IgD-negative memory B cell (primary cell): ENCODE results near the gene WSCD2. TPM values are rescaled to one million over a fixed set of nuclear protein-coding genes. Genes with fewer than 3 reads are reported as not detected.
"Not testable (repeated sequence)": the region's sequence is repeated elsewhere in the genome, so short reads cannot be mapped to it uniquely, and the experiment has no call there.

ENCODE experiments used
- H3K27ac Mint-ChIP-seq, 3 donors: one replicate each; pipeline ENCODE4 v1.8.0; 2020 to 2022; ENCODE audit warnings: mild to moderate bottlenecking in 3 of 3, mixed read lengths in 3 of 3, moderate library complexity in 1 of 3
- H3K27me3 Mint-ChIP-seq: one replicate; pipeline ENCODE4 v1.8.0; 2021; ENCODE audit warnings: mixed read lengths
- H3K36me3 Mint-ChIP-seq: one replicate; pipeline ENCODE4 v1.8.0; 2020; ENCODE audit warnings: mild to moderate bottlenecking, mixed read lengths
- H3K4me1 Mint-ChIP-seq, 3 donors: one replicate each; pipeline ENCODE4 v1.8.0; 2020 to 2022; ENCODE audit warnings: mixed read lengths in 3 of 3, mild to moderate bottlenecking in 1 of 3
- H3K4me3 Mint-ChIP-seq, 4 donors: one replicate each; pipeline ENCODE4 v1.8.0; 2020 to 2022; ENCODE audit warnings: mild to moderate bottlenecking in 4 of 4, mixed read lengths in 4 of 4, moderate library complexity in 3 of 4
- H3K9me3 Mint-ChIP-seq, 3 donors: one replicate each; pipeline ENCODE4 v1.8.0; 2020 to 2021; ENCODE audit warnings: mixed read lengths in 3 of 3, mild to moderate bottlenecking in 1 of 3
- polyA plus RNA-seq: library from polyadenylated mRNA; unstranded; fragments of 300-500 nt; fragmentation: Illumina TruSeq; gene quantifications from one replicate; pipeline ENCODE4 v1.2.3, GENCODE V29; 2021

The WSCD2 gene
- polyA plus RNA-seq, 1 donor from 2014 or later: 2.8 TPM

GRCh38 chr12:108218921-108219320 lies 89.8 kb downstream of the WSCD2 start:
- H3K36me3 Mint-ChIP-seq: no peaks in the 10 kb centered on the region
- no peak overlapping the region for H3K27ac Mint-ChIP-seq
- no peak overlapping the region for H3K4me3 Mint-ChIP-seq
- peaks cover 0 to under 1% (median 0%) of the 10 kb centered on the region in 3 donors for H3K9me3 Mint-ChIP-seq
- H3K4me1 Mint-ChIP-seq: no peaks in the 10 kb centered on the region
- H3K27me3 Mint-ChIP-seq: peaks cover 7% of the 10 kb centered on the region

GRCh38 chr12:108225101-108225500 lies 96.0 kb downstream of the WSCD2 start:
- H3K4me1 Mint-ChIP-seq, H3K9me3 Mint-ChIP-seq, H3K36me3 Mint-ChIP-seq, H3K4me3 Mint-ChIP-seq, H3K27ac Mint-ChIP-seq, H3K27me3 Mint-ChIP-seq: not testable (repeated sequence)

- Mint-ChIP-seq H3K27me3 (peaks cover 5% of the 10 kb centered on the region), H3K4me1 (no peaks in the 10 kb centered on the region), H3K27ac (no peak overlapping the region), H3K9me3 (peaks cover 0 to 3% (median 0%) of the 10 kb centered on the region in 3 donors), H3K4me3 (no peak overlapping the region), H3K36me3 (no peaks in the 10 kb centered on the region)
Observed at GRCh38 chr12:108226866-108227265, 97.8 kb downstream of the WSCD2 start.

- no peak overlapping the region for H3K4me3 Mint-ChIP-seq
- no peaks in the 10 kb centered on the region for H3K4me1 Mint-ChIP-seq
- no peaks in the 10 kb centered on the region for H3K36me3 Mint-ChIP-seq
- peaks cover 0 to 3% (median 0%) of the 10 kb centered on the region in 3 donors for H3K9me3 Mint-ChIP-seq
- no peak overlapping the region for H3K27ac Mint-ChIP-seq
- H3K27me3 Mint-ChIP-seq: peaks cover 7% of the 10 kb centered on the region
Observed at GRCh38 chr12:108228746-108229145, 99.7 kb downstream of the WSCD2 start.

- H3K36me3 Mint-ChIP-seq: no peaks in the 10 kb centered on the region
- H3K9me3 Mint-ChIP-seq: peaks cover 0 to 3% (median 0%) of the 10 kb centered on the region in 3 donors
- no peaks in the 10 kb centered on the region for H3K4me1 Mint-ChIP-seq
- peaks cover 7% of the 10 kb centered on the region for H3K27me3 Mint-ChIP-seq
- no peak overlapping the region for H3K4me3 Mint-ChIP-seq
- H3K27ac Mint-ChIP-seq: peak overlapping the region in 1 of 3 donors; percentile 9
Observed at GRCh38 chr12:108231109-108231905, 102.2 kb downstream of the WSCD2 start.

GRCh38 chr12:108231909-108232434 lies 102.9 kb downstream of the WSCD2 start:
- Mint-ChIP-seq H3K4me1 (no peaks in the 10 kb centered on the region), H3K27ac (peak overlapping the region in 1 of 3 donors; percentile 9), H3K4me3 (no peak overlapping the region), H3K9me3 (peaks cover 0 to 3% (median 0%) of the 10 kb centered on the region in 3 donors), H3K27me3 (peaks cover 10% of the 10 kb centered on the region), H3K36me3 (no peaks in the 10 kb centered on the region)

- Mint-ChIP-seq H3K4me1 (no peaks in the 10 kb centered on the region), H3K27ac (no peak overlapping the region), H3K9me3 (peaks cover 0 to 1% (median 0%) of the 10 kb centered on the region in 3 donors), H3K36me3 (no peaks in the 10 kb centered on the region), H3K27me3 (peaks cover 10% of the 10 kb centered on the region), H3K4me3 (no peak overlapping the region)
Observed at GRCh38 chr12:108232565-108232964, 103.5 kb downstream of the WSCD2 start.

- no peaks in the 10 kb centered on the region for H3K4me1 Mint-ChIP-seq
- H3K27me3 Mint-ChIP-seq: peaks cover 10% of the 10 kb centered on the region
- no peak overlapping the region for H3K4me3 Mint-ChIP-seq
- H3K36me3 Mint-ChIP-seq: peaks cover 5% of the 10 kb centered on the region
- no peak overlapping the region for H3K27ac Mint-ChIP-seq
- H3K9me3 Mint-ChIP-seq: no peaks in the 10 kb centered on the region
Observed at GRCh38 chr12:108234158-108234557, 105.1 kb downstream of the WSCD2 start.

- H3K9me3 Mint-ChIP-seq: no peaks in the 10 kb centered on the region
- H3K27ac Mint-ChIP-seq: no peak overlapping the region
- H3K4me1 Mint-ChIP-seq: no peaks in the 10 kb centered on the region
- no peak overlapping the region for H3K4me3 Mint-ChIP-seq
- peaks cover 5% of the 10 kb centered on the region for H3K36me3 Mint-ChIP-seq
- peaks cover 10% of the 10 kb centered on the region for H3K27me3 Mint-ChIP-seq
Observed at GRCh38 chr12:108235197-108235984, 106.3 kb downstream of the WSCD2 start.

GRCh38 chr12:108235985-108236263 lies 106.8 kb downstream of the WSCD2 start:
- H3K27me3 Mint-ChIP-seq: peaks cover 6% of the 10 kb centered on the region
- H3K36me3 Mint-ChIP-seq: peaks cover 5% of the 10 kb centered on the region
- no peaks in the 10 kb centered on the region for H3K9me3 Mint-ChIP-seq
- H3K4me1 Mint-ChIP-seq: no peaks in the 10 kb centered on the region
- no peak overlapping the region for H3K27ac Mint-ChIP-seq
- H3K4me3 Mint-ChIP-seq: no peak overlapping the region

GRCh38 chr12:108236366-108236765 lies 107.3 kb downstream of the WSCD2 start:
- Mint-ChIP-seq H3K27me3 (peaks cover 5% of the 10 kb centered on the region), H3K4me3 (no peak overlapping the region), H3K36me3 (peaks cover 5% of the 10 kb centered on the region), H3K27ac (no peak overlapping the region), H3K4me1 (no peaks in the 10 kb centered on the region), H3K9me3 (no peaks in the 10 kb centered on the region)

GRCh38 chr12:108237272-108237671 lies 108.2 kb downstream of the WSCD2 start:
- H3K27ac Mint-ChIP-seq: no peak overlapping the region
- no peaks in the 10 kb centered on the region for H3K9me3 Mint-ChIP-seq
- H3K4me3 Mint-ChIP-seq: no peak overlapping the region
- peaks cover 5% of the 10 kb centered on the region for H3K36me3 Mint-ChIP-seq
- no peaks in the 10 kb centered on the region for H3K4me1 Mint-ChIP-seq
- H3K27me3 Mint-ChIP-seq: peaks cover 5% of the 10 kb centered on the region

GRCh38 chr12:108238474-108238873 lies 109.4 kb downstream of the WSCD2 start:
- H3K9me3 Mint-ChIP-seq: no peaks in the 10 kb centered on the region
- H3K36me3 Mint-ChIP-seq: peaks cover 5% of the 10 kb centered on the region
- H3K27ac Mint-ChIP-seq: no peak overlapping the region
- no peak overlapping the region for H3K4me3 Mint-ChIP-seq
- no peaks in the 10 kb centered on the region for H3K4me1 Mint-ChIP-seq
- peaks cover 3% of the 10 kb centered on the region for H3K27me3 Mint-ChIP-seq

GRCh38 chr12:108239378-108239777 lies 110.3 kb downstream of the WSCD2 start:
- Mint-ChIP-seq H3K27ac (no peak overlapping the region), H3K4me1 (no peaks in the 10 kb centered on the region), H3K9me3 (no peaks in the 10 kb centered on the region), H3K27me3 (peaks cover 3% of the 10 kb centered on the region), H3K36me3 (peaks cover 5% of the 10 kb centered on the region), H3K4me3 (peak overlapping the region in 1 of 4 donors; percentile 67)

- peaks cover 3% of the 10 kb centered on the region for H3K27me3 Mint-ChIP-seq
Observed at GRCh38 chr12:108240027-108240785, 111.1 kb downstream of the WSCD2 start.

More at GRCh38 chr12:108240027-108240785, 111.1 kb downstream of the WSCD2 start:
- Mint-ChIP-seq H3K9me3 (no peaks in the 10 kb centered on the region), H3K4me1 (no peaks in the 10 kb centered on the region), H3K36me3 (peaks cover 5% of the 10 kb centered on the region), H3K27ac (no peak overlapping the region), H3K4me3 (no peak overlapping the region)
